RWPE2 (cell line): ENCODE data around the gene HOXD3.

ENCODE experiments used
- ATAC-seq: fragments of 200-7000 bp; cut with Tn5 transposase; 3 replicates; pipeline ENCODE4 v1.9.1; 2021; ENCODE audit warnings: low read depth
- DNase-seq: peaks from one replicate; pipeline ENCODE4 v3.0.0-alpha.2; 2020; ENCODE audit warnings: low spot score
- H3K27ac ChIP-seq: fragments of 450-650 bp; 2 replicates; pipeline ENCODE4 v1.5.1; 2017; ENCODE audit warnings: mild to moderate bottlenecking; ENCODE audit not compliant: poor library complexity, severe bottlenecking
- H3K27me3 ChIP-seq: fragments of 250-450 bp; sonication (Bioruptor Pico); 2 replicates; pipeline ENCODE4 v1.5.1; 2021; ENCODE audit warnings: mild to moderate bottlenecking, moderate library complexity; ENCODE audit not compliant: insufficient read depth, poor library complexity, severe bottlenecking
- H3K36me3 ChIP-seq: fragments of 250-450 bp; sonication (Bioruptor Pico); 2 replicates; pipeline ENCODE4 v1.5.1; 2020; ENCODE audit warnings: low read depth, mild to moderate bottlenecking, moderate library complexity
- H3K4me1 ChIP-seq: fragments of 250-450 bp; sonication (Bioruptor Pico); 2 replicates; pipeline ENCODE4 v1.5.1; 2021; ENCODE audit warnings: mild to moderate bottlenecking, moderate library complexity; ENCODE audit not compliant: insufficient read depth, poor library complexity, severe bottlenecking
- H3K4me3 ChIP-seq: fragments of 250-450 bp; sonication (Bioruptor Pico); 2 replicates; pipeline ENCODE4 v1.5.1; 2021; ENCODE audit warnings: mild to moderate bottlenecking, moderate library complexity; ENCODE audit not compliant: severe bottlenecking
- H3K9me3 ChIP-seq: fragments of 250-450 bp; sonication (Bioruptor Pico); 2 replicates; pipeline ENCODE4 v1.5.1; 2021; ENCODE audit warnings: mild to moderate bottlenecking, moderate library complexity; ENCODE audit not compliant: severe bottlenecking
- TF ChIP-seq, protein P1 (sequence below): fragments of 450-650 bp; IDR thresholded peaks from one replicate; pipeline ENCODE4 v1.5.1; 2017; ENCODE audit warnings: mild to moderate bottlenecking, moderate library complexity; ENCODE audit not compliant: poor library complexity, severe bottlenecking

HOXD3 gene

DNA sequence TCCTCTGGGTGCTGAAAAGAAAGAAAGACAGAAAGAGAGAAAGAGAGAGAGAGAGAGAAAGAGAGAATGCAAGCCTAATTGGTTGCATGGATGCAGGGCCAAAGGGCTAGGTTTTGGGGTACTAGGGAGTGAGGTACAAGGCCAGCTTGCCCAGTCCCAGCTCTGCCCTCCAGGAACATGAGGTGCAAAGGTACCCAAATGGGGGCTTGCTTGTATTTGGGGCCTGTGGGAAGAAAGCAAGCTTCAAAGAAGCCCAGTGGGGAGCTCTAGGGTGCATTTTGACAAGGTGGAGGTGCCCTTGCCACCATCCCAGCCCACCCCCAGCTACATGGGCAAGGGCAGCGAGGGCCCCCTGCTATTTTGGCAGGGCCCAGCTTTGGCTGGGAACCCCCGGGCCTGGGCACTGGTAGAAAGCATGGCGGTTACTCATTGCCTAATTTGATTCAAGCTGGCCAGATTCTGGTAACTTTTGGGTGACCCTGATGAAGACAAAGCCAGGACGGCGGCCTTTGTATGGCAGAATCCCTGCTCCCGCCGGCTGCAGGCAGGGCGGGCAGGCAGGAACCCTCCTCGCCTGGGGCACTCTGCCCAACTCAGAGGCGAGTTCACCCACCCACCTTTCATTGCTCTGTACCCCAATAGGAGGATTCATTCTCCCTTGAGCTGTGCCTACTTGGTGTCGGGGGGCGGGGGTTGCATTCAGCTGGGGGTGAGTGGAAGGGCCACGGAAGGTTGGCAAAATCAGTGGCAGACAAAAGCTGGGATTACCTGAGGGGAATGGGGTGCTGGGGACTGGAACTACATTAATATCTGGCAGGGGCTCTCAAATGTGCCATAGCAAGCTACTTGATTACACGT lies 6.3 kb upstream of the HOXD3 start:
- no peaks in the 10 kb centered on the region for H3K27me3 ChIP-seq
- no peak overlapping the region for H3K4me3 ChIP-seq
- H3K9me3 ChIP-seq, result no peaks in the 10 kb centered on the region
- DNase-seq, result no peak
- H3K36me3 ChIP-seq, result no peaks in the 10 kb centered on the region
- ATAC-seq, result no peak
- no peak overlapping the region for H3K27ac ChIP-seq
- H3K4me1 ChIP-seq, result no peaks in the 10 kb centered on the region
- TF ChIP-seq, protein P1, sequence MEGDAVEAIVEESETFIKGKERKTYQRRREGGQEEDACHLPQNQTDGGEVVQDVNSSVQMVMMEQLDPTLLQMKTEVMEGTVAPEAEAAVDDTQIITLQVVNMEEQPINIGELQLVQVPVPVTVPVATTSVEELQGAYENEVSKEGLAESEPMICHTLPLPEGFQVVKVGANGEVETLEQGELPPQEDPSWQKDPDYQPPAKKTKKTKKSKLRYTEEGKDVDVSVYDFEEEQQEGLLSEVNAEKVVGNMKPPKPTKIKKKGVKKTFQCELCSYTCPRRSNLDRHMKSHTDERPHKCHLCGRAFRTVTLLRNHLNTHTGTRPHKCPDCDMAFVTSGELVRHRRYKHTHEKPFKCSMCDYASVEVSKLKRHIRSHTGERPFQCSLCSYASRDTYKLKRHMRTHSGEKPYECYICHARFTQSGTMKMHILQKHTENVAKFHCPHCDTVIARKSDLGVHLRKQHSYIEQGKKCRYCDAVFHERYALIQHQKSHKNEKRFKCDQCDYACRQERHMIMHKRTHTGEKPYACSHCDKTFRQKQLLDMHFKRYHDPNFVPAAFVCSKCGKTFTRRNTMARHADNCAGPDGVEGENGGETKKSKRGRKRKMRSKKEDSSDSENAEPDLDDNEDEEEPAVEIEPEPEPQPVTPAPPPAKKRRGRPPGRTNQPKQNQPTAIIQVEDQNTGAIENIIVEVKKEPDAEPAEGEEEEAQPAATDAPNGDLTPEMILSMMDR, result no peak

DNA sequence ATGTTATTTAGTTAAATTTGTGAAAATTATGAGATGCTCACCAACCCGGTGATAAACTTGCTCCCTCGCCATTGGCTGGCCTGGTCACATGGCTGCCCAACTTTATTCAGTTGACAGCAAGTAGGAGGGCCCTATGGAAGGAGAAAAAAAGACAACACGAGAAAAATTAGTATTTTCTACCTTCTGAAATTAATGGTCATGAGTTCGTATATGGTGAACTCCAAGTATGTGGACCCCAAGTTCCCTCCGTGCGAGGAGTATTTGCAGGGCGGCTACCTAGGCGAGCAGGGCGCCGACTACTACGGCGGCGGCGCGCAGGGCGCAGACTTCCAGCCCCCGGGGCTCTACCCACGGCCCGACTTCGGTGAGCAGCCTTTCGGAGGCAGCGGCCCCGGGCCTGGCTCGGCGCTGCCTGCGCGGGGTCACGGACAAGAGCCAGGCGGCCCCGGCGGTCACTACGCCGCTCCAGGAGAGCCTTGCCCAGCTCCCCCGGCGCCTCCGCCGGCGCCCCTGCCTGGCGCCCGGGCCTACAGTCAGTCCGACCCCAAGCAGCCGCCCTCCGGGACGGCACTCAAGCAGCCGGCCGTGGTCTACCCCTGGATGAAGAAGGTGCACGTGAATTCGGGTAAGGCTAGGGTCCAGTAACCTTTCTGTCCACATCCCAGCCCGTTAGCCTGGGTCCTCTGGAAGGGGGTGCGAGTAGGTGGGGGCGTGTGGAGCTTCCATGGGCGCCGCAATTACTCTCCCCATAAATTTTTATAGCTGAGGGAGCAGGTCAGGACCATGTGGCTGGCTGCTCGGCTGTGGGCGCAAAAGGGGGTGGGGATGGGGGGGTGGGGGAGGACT lies 5.4 kb upstream of the HOXD3 start, which contains the start of gene HOXD4:
HOXD4 (plus strand) TSS at position 109 of the 846 bp plus-strand sequence; CDS start at position 193, 84 bp downstream.
- no peaks in the 10 kb centered on the region for H3K27me3 ChIP-seq
- no peak within 1 kb of the TSS for H3K27ac ChIP-seq
- DNase-seq (peak; percentile 44), ATAC-seq (no peak)
- H3K4me3 ChIP-seq, result no peak within 1 kb of the TSS
- no peaks in the 10 kb centered on the region for H3K4me1 ChIP-seq
- no peaks in the 10 kb centered on the region for H3K9me3 ChIP-seq
- no peaks in the 10 kb centered on the region for H3K36me3 ChIP-seq
- TF ChIP-seq, protein P1, result no peak

DNA sequence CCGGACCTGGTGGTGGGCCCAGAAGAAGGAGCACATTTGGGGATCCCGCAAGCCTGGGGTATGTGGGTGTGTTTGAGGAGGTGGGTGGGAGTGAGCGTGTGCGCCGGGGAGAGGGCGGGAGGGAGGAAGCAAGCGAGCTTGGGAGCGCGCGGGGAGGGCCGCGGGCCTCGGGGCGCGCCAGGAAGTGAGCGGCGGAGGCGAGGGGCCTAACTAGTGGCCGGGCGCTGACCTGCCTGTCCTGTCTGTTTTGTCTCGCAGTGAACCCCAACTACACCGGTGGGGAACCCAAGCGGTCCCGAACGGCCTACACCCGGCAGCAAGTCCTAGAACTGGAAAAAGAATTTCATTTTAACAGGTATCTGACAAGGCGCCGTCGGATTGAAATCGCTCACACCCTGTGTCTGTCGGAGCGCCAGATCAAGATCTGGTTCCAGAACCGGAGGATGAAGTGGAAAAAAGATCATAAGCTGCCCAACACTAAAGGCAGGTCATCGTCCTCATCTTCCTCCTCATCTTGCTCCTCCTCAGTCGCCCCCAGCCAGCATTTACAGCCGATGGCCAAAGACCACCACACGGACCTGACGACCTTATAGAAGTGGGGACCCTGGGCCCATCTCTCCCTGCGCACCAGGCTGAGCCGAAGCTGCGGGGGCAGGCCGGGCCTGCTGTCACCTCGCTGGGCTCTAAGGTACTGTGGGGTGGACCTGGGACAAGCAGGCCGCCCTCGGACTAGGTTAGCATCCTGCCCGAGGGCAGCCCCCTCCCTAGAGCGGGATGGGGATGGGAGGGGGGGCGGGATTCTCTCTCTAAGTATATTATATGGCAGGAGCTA lies 4.5 kb upstream of the HOXD3 start:
- no peaks in the 10 kb centered on the region for H3K36me3 ChIP-seq
- DNase-seq (no peak), ATAC-seq (no peak)
- H3K4me1 ChIP-seq, result no peaks in the 10 kb centered on the region
- no peak overlapping the region for H3K27ac ChIP-seq
- peaks cover 3% of the 10 kb centered on the region for H3K27me3 ChIP-seq
- H3K4me3 ChIP-seq, result no peak overlapping the region
- TF ChIP-seq, protein P1, result no peak
- no peaks in the 10 kb centered on the region for H3K9me3 ChIP-seq

DNA sequence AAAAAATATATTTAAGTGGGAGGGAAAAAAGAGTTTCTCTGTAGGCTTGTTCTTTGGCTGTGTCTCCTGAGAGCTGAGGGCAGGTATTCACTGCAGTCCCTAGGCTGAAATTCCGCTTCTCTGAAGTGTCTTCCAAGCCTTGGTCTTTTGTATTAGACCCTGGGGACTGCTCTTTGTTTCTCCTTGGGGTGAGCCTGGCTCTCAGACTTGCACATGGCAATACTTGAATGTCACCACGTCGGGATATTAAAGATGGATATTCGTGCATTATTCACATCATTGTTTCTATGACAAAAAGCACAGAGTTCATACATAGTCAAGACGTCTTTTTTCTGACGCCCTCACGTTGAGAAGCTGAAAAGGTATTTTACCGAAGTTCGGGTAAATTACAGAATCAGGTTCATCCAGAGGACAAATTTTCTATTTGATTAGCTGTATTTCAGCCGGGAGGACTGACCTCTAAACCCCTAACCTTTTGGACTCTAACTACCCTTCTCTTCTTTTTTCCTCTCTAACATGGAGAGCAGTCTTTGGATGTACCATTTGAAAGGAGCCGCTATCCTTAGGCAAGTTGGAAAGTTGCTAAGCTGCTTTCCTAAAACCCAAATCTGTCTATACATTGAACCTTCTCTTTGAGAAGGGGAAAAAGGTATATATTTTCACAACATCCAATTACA lies 2.4 kb upstream of the HOXD3 start:
- Histone ChIP-seq H3K27me3 (peaks cover 15% of the 10 kb centered on the region), H3K27ac (no peak overlapping the region), H3K36me3 (no peaks in the 10 kb centered on the region), H3K9me3 (no peaks in the 10 kb centered on the region), H3K4me3 (no peak overlapping the region), H3K4me1 (no peaks in the 10 kb centered on the region)
- TF ChIP-seq, protein P1, result no peak
- DNase-seq, result no peak
- no peak for ATAC-seq
